HG03045 (cell line): ENCODE measurements around the gene NFE2L2.
"Not testable (repeated sequence)": the region's sequence is repeated elsewhere in the genome, so short reads cannot be mapped to it uniquely, and the experiment has no call there.

Source experiments
- ATAC-seq: cut with Tn5 transposase; IDR thresholded peaks from one replicate; pipeline ENCODE4 v1.9.1; 2021; ENCODE audit warnings: mild to moderate bottlenecking, moderate library complexity; ENCODE audit not compliant: unreplicated experiment

Gene NFE2L2

GRCh38 chr2:177264693-177265587 lies at the start of gene NFE2L2:
TSS of gene NFE2L2 (minus strand) at chr2:177264727. CDS start at chr2:177264576, 151 bp downstream.
- ATAC-seq, result peak; percentile 73

GRCh38 chr2:177314194-177314593 lies 49.7 kb upstream of the NFE2L2 start:
- ATAC-seq, result no peak

GRCh38 chr2:177313162-177313781 lies 48.7 kb upstream of the NFE2L2 start:
- ATAC-seq, result no peak

- no peak for ATAC-seq
These were observed 48.0 kb upstream of the NFE2L2 start for GRCh38 chr2:177312562-177312961.

- ATAC-seq, result not testable (repeated sequence)
These were observed 45.3 kb upstream of the NFE2L2 start for GRCh38 chr2:177309672-177310309.

GRCh38 chr2:177306550-177306949 lies 42.0 kb upstream of the NFE2L2 start:
- no peak for ATAC-seq

GRCh38 chr2:177303939-177304338 lies 39.4 kb upstream of the NFE2L2 start:
- no peak for ATAC-seq

GRCh38 chr2:177302552-177302951 lies 38.0 kb upstream of the NFE2L2 start:
- no peak for ATAC-seq

GRCh38 chr2:177298191-177298590 lies 33.7 kb upstream of the NFE2L2 start:
- no peak for ATAC-seq

- ATAC-seq, result no peak
These were observed 31.5 kb upstream of the NFE2L2 start for GRCh38 chr2:177296040-177296439.

- ATAC-seq, result no peak
These were observed 31.0 kb upstream of the NFE2L2 start for GRCh38 chr2:177295484-177295883.

- no peak for ATAC-seq
These were observed 27.2 kb upstream of the NFE2L2 start for GRCh38 chr2:177291701-177292100.

GRCh38 chr2:177289824-177290628 lies 25.5 kb upstream of the NFE2L2 start:
- ATAC-seq, result peak; percentile 54

GRCh38 chr2:177287814-177288213 lies 23.3 kb upstream of the NFE2L2 start:
- ATAC-seq, result no peak

GRCh38 chr2:177285892-177286715 lies 21.6 kb upstream of the NFE2L2 start:
- ATAC-seq, result no peak

GRCh38 chr2:177284531-177284930 lies 20.0 kb upstream of the NFE2L2 start:
- ATAC-seq, result no peak

- ATAC-seq, result no peak
These were observed 19.4 kb upstream of the NFE2L2 start for GRCh38 chr2:177283906-177284305.

- no peak for ATAC-seq
These were observed 18.5 kb upstream of the NFE2L2 start for GRCh38 chr2:177282787-177283572.

- ATAC-seq, result peak; percentile 36
These were observed 17.7 kb upstream of the NFE2L2 start for GRCh38 chr2:177282181-177282641.
